ENCODE data around the gene DIP2C.

DIP2C gene

GRCh38 chr10:627032-627992, 62.2 kb downstream of the DIP2C start:
- H3K27me3 Mint-ChIP-seq: peaks cover 9% of the 10 kb centered on the region
- H3K27ac Mint-ChIP-seq: no peak overlapping the region
- H3K9me3 Mint-ChIP-seq (ENCODE audit: low read depth): no peaks in the 10 kb centered on the region
- no peaks in the 10 kb centered on the region for H3K36me3 Mint-ChIP-seq
- H3K4me3 Mint-ChIP-seq: no peak overlapping the region
- no peaks in the 10 kb centered on the region for H3K4me1 Mint-ChIP-seq (ENCODE audit: low read depth)

GRCh38 chr10:625751-626711, 63.4 kb downstream of the DIP2C start:
- Mint-ChIP-seq H3K36me3 (no peaks in the 10 kb centered on the region), H3K4me1 (ENCODE audit: low read depth) (no peaks in the 10 kb centered on the region), H3K9me3 (ENCODE audit: low read depth) (no peaks in the 10 kb centered on the region), H3K27me3 (peaks cover 9% of the 10 kb centered on the region), H3K27ac (no peak overlapping the region), H3K4me3 (no peak overlapping the region)

- H3K4me3 Mint-ChIP-seq: no peak overlapping the region
- H3K27me3 Mint-ChIP-seq: peaks cover 10% of the 10 kb centered on the region
- H3K36me3 Mint-ChIP-seq: no peaks in the 10 kb centered on the region
- H3K9me3 Mint-ChIP-seq (ENCODE audit: low read depth): no peaks in the 10 kb centered on the region
- H3K27ac Mint-ChIP-seq: no peak overlapping the region
- peaks cover 1% of the 10 kb centered on the region for H3K4me1 Mint-ChIP-seq (ENCODE audit: low read depth)
These were observed 64.2 kb downstream of the DIP2C start for GRCh38 chr10:625333-625696.

GRCh38 chr10:624605-625332, 64.7 kb downstream of the DIP2C start:
- H3K36me3 Mint-ChIP-seq: no peaks in the 10 kb centered on the region
- no peaks in the 10 kb centered on the region for H3K9me3 Mint-ChIP-seq (ENCODE audit: low read depth)
- H3K27me3 Mint-ChIP-seq: peaks cover 13% of the 10 kb centered on the region
- no peak overlapping the region for H3K27ac Mint-ChIP-seq
- peaks cover 7% of the 10 kb centered on the region for H3K4me1 Mint-ChIP-seq (ENCODE audit: low read depth)
- no peak overlapping the region for H3K4me3 Mint-ChIP-seq

GRCh38 chr10:624312-624604, 65.2 kb downstream of the DIP2C start:
- H3K9me3 Mint-ChIP-seq (ENCODE audit: low read depth): no peaks in the 10 kb centered on the region
- H3K27me3 Mint-ChIP-seq: peaks cover 13% of the 10 kb centered on the region
- peaks cover 7% of the 10 kb centered on the region for H3K4me1 Mint-ChIP-seq (ENCODE audit: low read depth)
- no peak overlapping the region for H3K27ac Mint-ChIP-seq
- H3K4me3 Mint-ChIP-seq: no peak overlapping the region
- no peaks in the 10 kb centered on the region for H3K36me3 Mint-ChIP-seq

- H3K4me3 Mint-ChIP-seq: no peak overlapping the region
- peaks cover 7% of the 10 kb centered on the region for H3K4me1 Mint-ChIP-seq (ENCODE audit: low read depth)
- H3K27ac Mint-ChIP-seq: no peak overlapping the region
- H3K36me3 Mint-ChIP-seq: no peaks in the 10 kb centered on the region
- no peaks in the 10 kb centered on the region for H3K9me3 Mint-ChIP-seq (ENCODE audit: low read depth)
- H3K27me3 Mint-ChIP-seq: peaks cover 14% of the 10 kb centered on the region
These were observed 65.8 kb downstream of the DIP2C start for GRCh38 chr10:623477-624311.

GRCh38 chr10:623014-623413, 66.5 kb downstream of the DIP2C start:
- Mint-ChIP-seq H3K4me3 (no peak overlapping the region), H3K27ac (no peak overlapping the region), H3K9me3 (ENCODE audit: low read depth) (no peaks in the 10 kb centered on the region), H3K27me3 (peaks cover 12% of the 10 kb centered on the region), H3K4me1 (ENCODE audit: low read depth) (peaks cover 7% of the 10 kb centered on the region), H3K36me3 (no peaks in the 10 kb centered on the region)

GRCh38 chr10:621981-622740, 67.3 kb downstream of the DIP2C start:
- H3K27me3 Mint-ChIP-seq: peaks cover 17% of the 10 kb centered on the region
- no peak overlapping the region for H3K4me3 Mint-ChIP-seq
- no peaks in the 10 kb centered on the region for H3K9me3 Mint-ChIP-seq (ENCODE audit: low read depth)
- H3K36me3 Mint-ChIP-seq: no peaks in the 10 kb centered on the region
- H3K4me1 Mint-ChIP-seq (ENCODE audit: low read depth): peaks cover 7% of the 10 kb centered on the region
- H3K27ac Mint-ChIP-seq: no peak overlapping the region

- peaks cover 7% of the 10 kb centered on the region for H3K4me1 Mint-ChIP-seq (ENCODE audit: low read depth)
- no peak overlapping the region for H3K27ac Mint-ChIP-seq
- H3K36me3 Mint-ChIP-seq: no peaks in the 10 kb centered on the region
- peaks cover 18% of the 10 kb centered on the region for H3K27me3 Mint-ChIP-seq
- H3K4me3 Mint-ChIP-seq: no peak overlapping the region
- H3K9me3 Mint-ChIP-seq (ENCODE audit: low read depth): no peaks in the 10 kb centered on the region
These were observed 68.0 kb downstream of the DIP2C start for GRCh38 chr10:621513-621912.

- peaks cover 7% of the 10 kb centered on the region for H3K4me1 Mint-ChIP-seq (ENCODE audit: low read depth)
- no peak overlapping the region for H3K4me3 Mint-ChIP-seq
- no peak overlapping the region for H3K27ac Mint-ChIP-seq
- no peaks in the 10 kb centered on the region for H3K36me3 Mint-ChIP-seq
- H3K9me3 Mint-ChIP-seq (ENCODE audit: low read depth): no peaks in the 10 kb centered on the region
- H3K27me3 Mint-ChIP-seq: peaks cover 18% of the 10 kb centered on the region
These were observed 68.5 kb downstream of the DIP2C start for GRCh38 chr10:620971-621370.

GRCh38 chr10:620417-620816, 69.1 kb downstream of the DIP2C start:
- Mint-ChIP-seq H3K36me3 (no peaks in the 10 kb centered on the region), H3K4me1 (ENCODE audit: low read depth) (peaks cover 7% of the 10 kb centered on the region), H3K4me3 (no peak overlapping the region), H3K9me3 (ENCODE audit: low read depth) (no peaks in the 10 kb centered on the region), H3K27me3 (peaks cover 19% of the 10 kb centered on the region), H3K27ac (no peak overlapping the region)

- H3K9me3 Mint-ChIP-seq (ENCODE audit: low read depth): no peaks in the 10 kb centered on the region
- no peaks in the 10 kb centered on the region for H3K36me3 Mint-ChIP-seq
- H3K4me1 Mint-ChIP-seq (ENCODE audit: low read depth): peaks cover 7% of the 10 kb centered on the region
- H3K27ac Mint-ChIP-seq: no peak overlapping the region
- peaks cover 21% of the 10 kb centered on the region for H3K27me3 Mint-ChIP-seq
- H3K4me3 Mint-ChIP-seq: no peak overlapping the region
These were observed 69.8 kb downstream of the DIP2C start for GRCh38 chr10:619710-620109.

GRCh38 chr10:618229-618989, 71.1 kb downstream of the DIP2C start:
- no peak overlapping the region for H3K27ac Mint-ChIP-seq
- no peaks in the 10 kb centered on the region for H3K36me3 Mint-ChIP-seq
- no peak overlapping the region for H3K4me3 Mint-ChIP-seq
- peaks cover 7% of the 10 kb centered on the region for H3K4me1 Mint-ChIP-seq (ENCODE audit: low read depth)
- peaks cover 21% of the 10 kb centered on the region for H3K27me3 Mint-ChIP-seq
- H3K9me3 Mint-ChIP-seq (ENCODE audit: low read depth): no peaks in the 10 kb centered on the region
